CD4-positive, alpha-beta T cell (primary cell): ENCODE results near the gene CAMSAP2. TPM values are rescaled to one million over a fixed set of nuclear protein-coding genes. Genes with fewer than 3 reads are reported as not detected.

Source experiments
- ATAC-seq: fragments of 200-7000 bp; cut with Tn5 transposase; one replicate; pipeline ENCODE4 v1.10.0; 2022; ENCODE audit warnings: mild to moderate bottlenecking; ENCODE audit not compliant: poor library complexity
- CTCF ChIA-PET: fragments of 350-600 bp; sonication (Branson Sonifier 250); formaldehyde crosslinking; loops from one replicate; lab custom pipeline; 2021; ENCODE audit warnings: antibody characterized with exemption, inconsistent platforms; lab: Charles Lee
- POLR2A ChIA-PET: fragments of 350-600 bp; sonication (Branson Sonifier 250); formaldehyde crosslinking; loops from one replicate; lab custom pipeline; 2021; ENCODE audit warnings: antibody characterized with exemption, inconsistent platforms; lab: Charles Lee
- DNase-seq, 14 experiments: peaks; one replicate each; pipeline ENCODE4 v3.0.0-alpha.2; 2013 to 2020; ENCODE audit warnings: mixed read lengths in 2 of 14
- H3K27ac ChIP-seq, 2 donors: one replicate each; pipeline versions ENCODE4 v1.5.1 to v1.7.0; 2013; ENCODE audit warnings: low read length in 2 of 2, low read depth in 1 of 2, mild to moderate bottlenecking in 1 of 2
- H3K27me3 ChIP-seq, 2 experiments: 1 replicate in 1 of 2; 2 replicates in 1 of 2; pipeline versions ENCODE4 v1.6.1 to v1.7.0; 2013; ENCODE audit warnings: low read length in 2 of 2, control low read depth in 1 of 2, mild to moderate bottlenecking in 1 of 2, moderate library complexity in 1 of 2; ENCODE audit not compliant: insufficient read depth in 2 of 2, control insufficient read depth in 1 of 2
- H3K36me3 ChIP-seq: one replicate; pipeline ENCODE4 v1.6.1; 2013; ENCODE audit warnings: low read length, control low read depth; ENCODE audit not compliant: insufficient read depth
- H3K4me1 ChIP-seq: one replicate; pipeline ENCODE4 v1.6.1; 2013; ENCODE audit warnings: low read length, control low read depth; ENCODE audit not compliant: insufficient read depth
- H3K4me3 ChIP-seq: one replicate; pipeline ENCODE4 v1.5.1; 2013; ENCODE audit warnings: mild to moderate bottlenecking, low read length, moderate library complexity
- H3K9me3 ChIP-seq, 2 experiments: 1 replicate in 1 of 2; 2 replicates in 1 of 2; pipeline versions ENCODE4 v1.6.1 to v1.7.0; 2013; ENCODE audit warnings: low read length in 2 of 2, mild to moderate bottlenecking in 2 of 2, control low read depth in 1 of 2, moderate library complexity in 1 of 2; ENCODE audit not compliant: control insufficient read depth in 1 of 2, insufficient read depth in 1 of 2
- H3K27ac Mint-ChIP-seq: one replicate; pipeline ENCODE4 v1.8.0; 2020; ENCODE audit warnings: mixed read lengths
- H3K27me3 Mint-ChIP-seq: one replicate; pipeline ENCODE4 v1.8.0; 2021; ENCODE audit warnings: mixed read lengths
- H3K36me3 Mint-ChIP-seq: one replicate; pipeline ENCODE4 v1.8.0; 2021; ENCODE audit warnings: low read depth, mixed read lengths
- H3K4me1 Mint-ChIP-seq: one replicate; pipeline ENCODE4 v1.8.0; 2021; ENCODE audit warnings: low read depth, mixed read lengths
- H3K4me3 Mint-ChIP-seq: one replicate; pipeline ENCODE4 v1.8.0; 2020; ENCODE audit warnings: mild to moderate bottlenecking, mixed read lengths
- H3K9me3 Mint-ChIP-seq: one replicate; pipeline ENCODE4 v1.8.0; 2020; ENCODE audit warnings: mixed read lengths
- intact Hi-C, 2 experiments: fragments of 100-400 bp; cut with DNase I in 1 of 2; cut with micrococcal nuclease in 1 of 2; formaldehyde crosslinking; loops; one replicate each; pipeline versions ENCODE4 v1.15.1 to v1.9.0; 2023 to 2025; cut with DNase I, micrococcal nuclease
- total RNA-seq, 174 experiments: library from RNA in 2 of 174; stranded (reverse) in 2 of 174; gene quantifications; one replicate each; pipeline ENCODE4 v1.2.3 and lab custom pipeline; 2021 to 2026
- TF ChIP-seq, protein P1 (sequence below): fragments of 200-600 bp; IDR thresholded peaks from one replicate; pipeline ENCODE4 v1.8.0; 2022; ENCODE audit warnings: antibody characterized with exemption, mild to moderate bottlenecking

CAMSAP2 gene
- total RNA-seq, 2 experiments from 2014 or later = 4.4 to 5.7 TPM

- DNase-seq (no peak), ATAC-seq (no peak)
- H3K4me3 Mint-ChIP-seq = no peak overlapping the region
- H3K27me3 Mint-ChIP-seq = no peaks in the 10 kb centered on the region
- Histone ChIP-seq H3K36me3 (no peaks in the 10 kb centered on the region), H3K4me1 (no peaks in the 10 kb centered on the region), H3K4me3 (no peak overlapping the region), H3K27me3 (peaks cover 0 to 5% of the 10 kb centered on the region in 2 experiments), H3K27ac (no peak overlapping the region), H3K9me3 (no peaks in the 10 kb centered on the region)
- TF ChIP-seq, protein P1, sequence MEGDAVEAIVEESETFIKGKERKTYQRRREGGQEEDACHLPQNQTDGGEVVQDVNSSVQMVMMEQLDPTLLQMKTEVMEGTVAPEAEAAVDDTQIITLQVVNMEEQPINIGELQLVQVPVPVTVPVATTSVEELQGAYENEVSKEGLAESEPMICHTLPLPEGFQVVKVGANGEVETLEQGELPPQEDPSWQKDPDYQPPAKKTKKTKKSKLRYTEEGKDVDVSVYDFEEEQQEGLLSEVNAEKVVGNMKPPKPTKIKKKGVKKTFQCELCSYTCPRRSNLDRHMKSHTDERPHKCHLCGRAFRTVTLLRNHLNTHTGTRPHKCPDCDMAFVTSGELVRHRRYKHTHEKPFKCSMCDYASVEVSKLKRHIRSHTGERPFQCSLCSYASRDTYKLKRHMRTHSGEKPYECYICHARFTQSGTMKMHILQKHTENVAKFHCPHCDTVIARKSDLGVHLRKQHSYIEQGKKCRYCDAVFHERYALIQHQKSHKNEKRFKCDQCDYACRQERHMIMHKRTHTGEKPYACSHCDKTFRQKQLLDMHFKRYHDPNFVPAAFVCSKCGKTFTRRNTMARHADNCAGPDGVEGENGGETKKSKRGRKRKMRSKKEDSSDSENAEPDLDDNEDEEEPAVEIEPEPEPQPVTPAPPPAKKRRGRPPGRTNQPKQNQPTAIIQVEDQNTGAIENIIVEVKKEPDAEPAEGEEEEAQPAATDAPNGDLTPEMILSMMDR = no peak
- no peaks in the 10 kb centered on the region for H3K9me3 Mint-ChIP-seq
- H3K36me3 Mint-ChIP-seq = no peaks in the 10 kb centered on the region
- no peak overlapping the region for H3K27ac Mint-ChIP-seq
- ChIA-PET CTCF (interaction anchor here (0.5 kb wide), 1 partner anchor 119 kb away, joined by 4 read pairs; no protein-coding TSS in a partner anchor), POLR2A (no interaction called here)
- intact Hi-C loops = no loop called here
- H3K4me1 Mint-ChIP-seq = peaks cover 8% of the 10 kb centered on the region
These were observed 24.0 kb upstream of the CAMSAP2 start for GRCh38 chr1:200714504-200715187.

GRCh38 chr1:200720199-200720598 is 18.5 kb upstream of the CAMSAP2 start:
- DNase-seq (no peak), ATAC-seq (no peak)
- TF ChIP-seq, protein P1 = no peak
- no peak overlapping the region for H3K4me3 ChIP-seq
- Mint-ChIP-seq H3K36me3 (no peaks in the 10 kb centered on the region), H3K4me3 (no peak overlapping the region), H3K27ac (no peak overlapping the region), H3K27me3 (no peaks in the 10 kb centered on the region), H3K4me1 (peaks cover 8% of the 10 kb centered on the region), H3K9me3 (no peaks in the 10 kb centered on the region)
- no peaks in the 10 kb centered on the region for H3K9me3 ChIP-seq
- ChIA-PET POLR2A (interaction anchor here (0.5 kb wide), 1 partner anchor 98 kb away, joined by 3 read pairs; no protein-coding TSS in a partner anchor), CTCF (no interaction called here)
- no peaks in the 10 kb centered on the region for H3K36me3 ChIP-seq
- peaks cover 0 to 5% of the 10 kb centered on the region in 2 experiments for H3K27me3 ChIP-seq
- intact Hi-C loops = no loop called here
- no peak overlapping the region for H3K27ac ChIP-seq
- no peaks in the 10 kb centered on the region for H3K4me1 ChIP-seq

DNA sequence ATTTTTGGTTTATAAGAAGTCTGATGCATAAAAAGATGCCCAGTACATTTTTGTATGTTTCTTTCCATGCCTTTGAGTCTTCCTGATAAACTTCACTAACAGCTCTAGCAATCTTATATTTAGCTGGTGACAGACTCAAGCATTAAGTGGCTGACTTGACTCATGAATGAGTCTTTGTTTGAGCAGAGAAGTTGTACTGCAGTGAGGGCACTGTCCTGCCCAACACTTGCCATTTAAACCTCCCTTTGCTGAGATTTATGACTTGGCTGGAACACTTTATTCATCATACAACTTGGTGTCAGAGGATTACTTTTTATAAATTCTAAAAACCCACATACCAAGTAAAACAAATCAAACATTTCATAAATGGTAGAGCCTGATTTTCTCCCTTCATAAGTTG is 14.6 kb upstream of the CAMSAP2 start:
- no peaks in the 10 kb centered on the region for H3K9me3 ChIP-seq
- H3K27me3 ChIP-seq = no peaks in the 10 kb centered on the region
- CTCF ChIA-PET = no interaction called here
- DNase-seq (no peak), ATAC-seq (no peak)
- TF ChIP-seq, protein P1 = no peak
- intact Hi-C loops = no loop called here
- no peaks in the 10 kb centered on the region for H3K36me3 Mint-ChIP-seq
- H3K27me3 Mint-ChIP-seq = no peaks in the 10 kb centered on the region
- no peak overlapping the region for H3K27ac ChIP-seq
- no peaks in the 10 kb centered on the region for H3K4me1 ChIP-seq
- H3K4me1 Mint-ChIP-seq = no peaks in the 10 kb centered on the region
- H3K4me3 Mint-ChIP-seq = no peak overlapping the region
- H3K36me3 ChIP-seq = no peaks in the 10 kb centered on the region
- H3K4me3 ChIP-seq = no peak overlapping the region
- POLR2A ChIA-PET = no interaction called here
- no peak overlapping the region for H3K27ac Mint-ChIP-seq
- H3K9me3 Mint-ChIP-seq = no peaks in the 10 kb centered on the region
